HG03139 (cell line): ENCODE measurements around the gene ST3GAL4.
"Not testable (repeated sequence)": the region's sequence is repeated elsewhere in the genome, so short reads cannot be mapped to it uniquely, and the experiment has no call there.

ENCODE experiments used
- ATAC-seq: cut with Tn5 transposase; IDR thresholded peaks from one replicate; pipeline ENCODE4 v1.9.1; 2021; ENCODE audit not compliant: unreplicated experiment

ST3GAL4 gene

DNA sequence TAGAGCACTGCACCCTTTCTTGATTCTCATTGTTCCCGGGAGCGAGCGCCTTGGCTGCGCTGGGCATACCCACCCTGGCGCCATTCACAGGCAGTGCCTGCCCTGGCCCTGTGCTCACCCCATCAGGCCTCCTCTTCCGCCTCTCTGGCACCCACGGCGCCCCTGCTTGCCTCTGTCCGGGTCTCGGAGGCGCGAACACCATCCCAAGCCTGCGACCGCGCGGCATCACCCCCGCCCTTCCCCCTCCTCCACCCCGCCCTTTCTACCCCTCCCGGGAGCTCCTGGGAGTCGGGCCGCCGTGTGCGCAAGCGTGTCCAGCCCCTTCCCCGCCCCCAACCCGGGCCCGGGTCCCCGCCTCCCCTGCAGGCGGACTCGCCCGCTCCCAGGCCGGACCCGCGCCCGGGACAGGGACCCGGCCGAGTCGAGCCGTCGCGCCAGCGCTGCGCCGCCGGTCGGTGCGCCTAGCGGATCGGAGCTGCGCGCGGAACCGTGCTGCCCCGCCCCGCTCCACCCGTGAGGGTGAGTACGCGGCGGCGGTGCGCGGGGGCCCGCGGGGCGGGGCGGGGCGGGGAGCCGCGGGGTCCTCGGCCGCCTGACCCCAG is at the start of gene ST3GAL4:
ST3GAL4 (plus strand) TSS at position 363 of the 602 bp plus-strand sequence. CDS start 50,470 bp downstream, outside the sequence.
- ATAC-seq = peak; percentile 47

DNA sequence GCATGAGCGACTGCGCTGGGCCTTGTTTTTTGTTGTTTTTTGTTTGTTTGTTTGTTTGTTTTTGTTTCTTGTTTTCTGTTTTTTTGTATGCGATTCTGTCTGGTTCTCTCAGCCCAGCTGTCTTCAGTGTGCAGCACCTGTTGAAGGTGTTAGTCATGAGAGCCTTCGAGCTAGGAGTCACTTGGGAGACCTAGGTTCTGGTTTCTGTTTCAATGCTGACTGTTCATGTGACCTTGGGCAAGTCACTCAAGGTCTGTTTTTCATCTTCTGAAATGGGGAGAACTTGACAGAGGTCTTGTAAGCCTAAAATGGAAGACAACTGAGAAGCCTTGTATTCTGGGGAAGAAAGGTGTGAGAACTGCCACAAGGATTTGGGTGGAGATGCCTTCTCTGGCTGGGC is 49.8 kb upstream of the ST3GAL4 start:
- peak; percentile 45 for ATAC-seq

- no peak for ATAC-seq
Measured at GRCh38 chr11:126307706-126308105, 47.8 kb upstream of the ST3GAL4 start.

DNA sequence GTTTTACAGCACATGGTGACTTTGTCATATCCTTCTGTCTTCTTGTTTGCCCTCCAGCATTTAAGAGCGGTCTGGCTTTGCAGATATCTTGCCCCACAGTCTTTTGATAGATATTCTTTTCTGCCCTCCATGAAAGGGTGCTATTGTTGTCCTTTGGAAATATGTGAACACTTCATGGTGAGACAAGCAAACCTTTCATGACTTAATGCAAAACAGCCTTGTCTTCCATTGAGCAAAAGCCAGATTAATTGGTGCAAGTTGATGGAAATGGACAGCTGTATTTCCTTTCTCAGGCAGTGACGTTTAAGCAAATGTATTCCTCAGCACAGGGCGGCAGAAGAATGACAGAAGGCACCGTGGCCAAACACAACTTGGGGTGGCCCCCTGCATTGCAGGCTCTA is 47.2 kb upstream of the ST3GAL4 start:
- ATAC-seq = no peak

GRCh38 chr11:126308771-126309170 is 46.7 kb upstream of the ST3GAL4 start:
- not testable (repeated sequence) for ATAC-seq

DNA sequence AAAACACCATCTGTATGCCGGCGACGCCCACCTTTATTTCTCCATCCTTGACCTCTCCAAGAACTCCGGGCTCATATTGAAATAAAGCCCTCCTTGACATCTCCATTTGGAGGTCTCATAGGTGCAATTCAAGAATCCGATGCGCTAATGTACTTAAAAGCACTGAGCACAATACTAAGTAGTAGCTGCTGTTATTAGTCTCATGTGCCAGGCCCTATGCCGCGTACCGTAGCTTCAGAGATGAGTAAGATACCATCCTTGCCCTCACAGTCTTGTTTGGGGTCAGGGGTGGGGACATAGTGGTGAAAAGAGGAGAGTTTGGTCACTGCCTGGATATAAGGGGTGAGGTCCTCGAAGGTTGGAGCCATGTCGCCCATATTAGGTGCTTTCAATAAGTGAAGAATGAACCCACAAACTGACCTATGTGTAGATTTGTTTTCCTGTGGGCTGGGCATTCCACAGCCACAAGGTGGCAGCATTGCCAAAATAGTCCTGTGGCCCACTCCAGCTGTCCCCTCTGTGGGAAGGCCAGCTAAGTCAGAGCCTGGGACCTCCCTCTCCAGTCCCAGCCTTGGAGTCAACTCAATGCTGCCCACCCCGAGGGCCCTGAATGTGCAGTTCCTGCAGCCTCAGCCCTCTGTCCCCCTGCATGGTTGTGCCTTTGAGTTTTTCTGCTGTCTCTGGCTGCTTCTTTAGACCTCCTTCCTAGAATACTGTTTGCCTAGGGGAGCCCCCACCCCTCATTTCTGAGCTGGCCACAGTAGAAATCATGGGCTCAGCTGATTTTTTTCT is 45.1 kb upstream of the ST3GAL4 start:
- ATAC-seq = no peak

GRCh38 chr11:126310992-126311310 is 44.5 kb upstream of the ST3GAL4 start:
- no peak for ATAC-seq

DNA sequence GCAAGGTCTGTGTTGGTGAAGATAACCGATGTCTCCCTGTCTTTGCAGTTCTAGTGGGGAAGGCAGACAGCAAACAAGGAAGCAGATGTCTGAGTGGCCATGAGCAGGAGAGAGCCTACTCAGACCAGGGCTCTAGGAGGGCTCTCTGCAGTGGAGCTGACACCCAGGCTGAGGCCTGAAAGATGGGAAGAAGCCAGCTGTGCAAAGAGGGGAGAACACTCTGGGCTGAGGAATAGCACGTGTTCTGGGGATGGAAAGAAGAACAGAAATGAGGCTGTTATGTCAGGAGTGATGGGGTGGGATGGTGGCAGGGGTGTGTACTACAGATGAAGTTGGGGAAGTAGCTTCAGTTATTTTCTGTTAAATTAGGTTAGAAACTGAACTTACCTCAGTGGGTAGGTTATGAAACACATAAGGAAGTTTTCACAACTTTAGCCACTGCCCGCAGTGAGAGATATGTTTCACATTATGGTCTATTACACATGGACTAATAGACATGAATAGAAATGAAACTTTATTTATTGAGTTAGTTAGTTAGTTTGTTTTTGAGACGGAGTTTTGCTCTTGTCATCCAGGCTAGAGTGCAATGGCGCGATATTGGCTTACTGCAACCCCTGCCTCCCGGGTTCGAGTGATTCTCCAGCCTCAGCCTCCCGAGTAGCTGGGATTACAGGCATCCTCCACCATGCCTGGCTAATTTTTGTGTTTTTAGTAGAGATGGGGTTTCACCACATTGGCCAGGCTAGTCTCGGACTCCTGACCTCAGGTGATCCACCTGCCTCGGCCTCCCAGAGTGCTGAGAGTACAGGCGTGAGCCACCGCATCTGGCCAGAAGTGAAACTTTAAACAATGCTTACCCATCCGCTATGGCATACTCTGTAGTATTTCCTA is 43.8 kb upstream of the ST3GAL4 start:
- peak; percentile 59 for ATAC-seq

DNA sequence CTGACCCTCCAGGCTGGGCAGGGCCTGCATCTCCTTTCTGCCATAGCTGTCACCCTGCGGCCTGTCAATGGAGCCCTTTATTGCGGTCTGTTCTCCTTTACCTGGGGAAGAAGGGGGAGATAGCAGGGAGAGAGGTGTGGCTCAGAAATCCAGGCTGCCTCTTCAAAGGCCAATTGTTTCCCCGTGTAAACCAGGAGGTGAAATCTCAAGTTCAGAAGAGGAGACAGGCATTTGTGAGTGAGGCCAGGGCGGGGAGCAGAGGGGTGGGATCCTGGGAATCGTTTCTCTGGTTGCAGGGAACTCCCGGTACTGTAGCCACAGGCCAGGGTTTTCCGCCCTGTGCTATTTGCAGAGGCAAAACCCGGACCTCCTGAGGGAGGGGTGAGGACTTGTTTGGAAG is 42.5 kb upstream of the ST3GAL4 start:
- no peak for ATAC-seq

DNA sequence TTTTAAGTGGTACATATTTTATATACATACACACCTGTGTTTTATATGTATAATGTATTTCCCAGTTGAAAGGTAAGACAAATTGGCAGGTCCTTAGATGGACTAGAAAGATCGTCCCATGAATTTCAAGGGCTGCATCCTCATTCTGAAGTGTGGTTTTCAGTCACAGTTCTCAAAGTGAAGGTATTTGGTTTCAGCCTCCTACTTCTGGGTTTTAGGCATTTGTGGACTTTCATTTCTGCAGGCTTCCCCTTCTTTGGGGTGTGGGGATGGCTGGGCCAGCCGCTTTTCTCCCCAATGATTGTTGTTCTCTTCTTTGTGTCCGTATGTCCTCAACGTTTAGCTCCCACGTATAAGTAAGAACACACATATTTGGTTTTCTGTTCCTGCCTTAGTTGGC is 41.7 kb upstream of the ST3GAL4 start:
- no peak for ATAC-seq

GRCh38 chr11:126317432-126317755 is 38.1 kb upstream of the ST3GAL4 start:
- no peak for ATAC-seq

DNA sequence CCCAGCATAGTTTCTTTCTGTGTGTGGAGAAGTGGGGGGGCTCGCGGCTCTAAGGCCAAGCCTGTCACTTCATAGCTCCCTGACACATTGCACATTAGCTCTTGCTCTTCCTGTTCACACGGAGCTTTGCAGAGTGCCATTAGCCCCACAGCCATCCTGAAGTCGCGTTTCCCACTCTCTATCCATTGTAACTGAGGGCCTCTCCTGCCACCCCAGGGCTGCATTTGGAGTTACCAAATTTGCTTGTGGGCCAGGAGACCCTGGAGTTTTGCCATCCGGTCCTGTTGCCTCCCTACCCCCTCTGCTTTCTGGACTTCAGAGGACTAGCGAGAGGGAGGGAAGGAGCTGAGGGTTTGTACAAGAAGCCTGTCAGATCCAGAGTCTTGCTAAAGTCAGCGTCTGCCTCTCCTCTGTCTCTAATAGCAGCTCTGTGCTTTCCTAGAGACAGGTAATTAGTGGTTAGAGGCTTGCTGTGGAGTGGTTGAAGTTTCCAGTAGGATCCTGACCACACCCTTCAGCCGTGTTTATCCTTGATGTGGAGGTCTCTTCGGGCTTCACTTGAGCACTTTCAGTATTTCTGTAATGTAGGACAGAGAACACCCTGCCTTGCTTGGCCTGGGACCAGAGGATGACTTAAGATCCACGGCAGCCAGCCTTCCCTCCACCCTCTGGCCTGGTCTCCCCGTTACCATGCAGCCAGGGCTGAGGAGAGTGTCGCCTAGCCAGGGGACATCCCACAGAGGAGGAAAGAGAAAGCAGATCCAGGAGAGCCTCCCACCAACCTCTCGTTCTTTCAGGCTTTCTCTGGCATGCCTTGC is 37.5 kb upstream of the ST3GAL4 start:
- ATAC-seq = peak; percentile 42

DNA sequence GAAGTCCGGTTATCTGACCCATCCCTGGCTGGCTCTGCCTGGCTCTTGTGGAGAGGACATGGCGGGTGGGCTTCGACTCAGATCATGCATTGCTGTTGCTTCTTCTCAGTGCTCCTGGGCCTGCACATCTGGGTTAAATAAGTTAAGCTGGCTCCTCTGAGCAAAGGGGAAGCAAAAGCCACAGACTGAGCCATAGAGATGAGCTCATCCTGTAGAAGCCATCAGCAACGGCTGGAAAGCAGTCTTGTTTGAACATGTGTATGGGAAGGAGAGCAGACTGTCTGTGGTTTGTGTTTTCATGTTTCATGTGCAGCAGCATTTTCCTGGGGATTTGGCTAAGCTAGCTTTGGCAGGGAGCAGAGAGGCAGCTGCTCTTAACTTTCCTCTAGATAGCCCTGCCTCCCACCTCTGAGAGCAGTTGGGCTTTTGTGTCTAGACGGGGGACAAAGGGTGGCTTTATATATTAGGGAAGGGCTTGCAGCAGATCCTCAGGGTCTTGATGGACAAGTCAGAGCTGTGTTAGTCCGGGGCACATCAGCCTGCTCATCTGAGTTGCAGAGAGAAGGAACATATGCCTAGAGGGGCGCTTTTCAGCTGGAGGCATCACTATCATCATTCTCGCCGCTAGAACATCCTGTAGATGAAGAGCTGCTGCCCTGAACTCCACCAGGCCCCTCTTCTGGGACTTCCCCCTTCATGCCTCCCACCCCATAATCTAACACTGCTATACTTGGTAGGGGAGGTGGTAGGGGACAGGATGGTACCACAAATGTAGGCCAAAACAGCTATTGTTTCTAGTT is 36.7 kb upstream of the ST3GAL4 start:
- ATAC-seq = peak; percentile 87

- ATAC-seq = no peak
Measured at GRCh38 chr11:126319374-126319740, 36.1 kb upstream of the ST3GAL4 start.

- no peak for ATAC-seq
Measured at GRCh38 chr11:126322996-126323395, 32.5 kb upstream of the ST3GAL4 start.

DNA sequence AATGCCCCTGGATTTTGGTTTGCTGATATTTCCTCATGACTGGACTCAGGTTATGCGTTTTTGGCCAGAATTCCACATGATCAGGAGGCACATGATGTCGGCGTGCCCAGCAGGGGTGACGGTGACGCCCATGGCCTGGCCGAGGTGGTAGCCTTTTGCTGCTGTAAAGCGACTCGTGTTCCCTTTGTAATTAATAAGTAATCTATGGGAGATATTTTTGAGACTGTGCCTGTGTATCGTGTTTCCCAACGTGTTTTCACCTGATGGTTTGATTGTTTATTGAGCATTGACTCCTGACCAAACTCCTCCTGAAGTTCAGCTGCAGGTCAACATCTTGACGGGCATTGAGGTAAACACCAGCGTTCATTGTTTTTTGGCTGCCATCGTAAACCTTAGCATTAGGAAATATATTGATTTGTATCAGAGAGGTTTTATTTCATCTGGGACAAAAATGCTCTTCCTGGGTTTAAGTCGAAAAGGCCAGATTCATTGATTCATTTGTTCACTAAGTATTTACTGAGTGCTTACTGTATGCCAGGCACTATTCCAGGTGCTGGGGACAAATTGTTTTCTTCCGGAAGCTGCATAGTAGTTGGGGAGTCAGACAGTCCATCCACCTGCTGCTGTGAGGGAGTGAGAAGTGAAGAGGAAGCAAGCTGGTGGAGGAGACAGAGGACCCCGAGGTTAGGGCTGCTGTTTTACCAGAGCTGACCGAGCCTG is 28.0 kb upstream of the ST3GAL4 start:
- ATAC-seq = no peak

GRCh38 chr11:126328001-126328390 is 27.5 kb upstream of the ST3GAL4 start:
- ATAC-seq = no peak

- ATAC-seq = no peak
Measured at GRCh38 chr11:126328444-126328843, 27.0 kb upstream of the ST3GAL4 start.

DNA sequence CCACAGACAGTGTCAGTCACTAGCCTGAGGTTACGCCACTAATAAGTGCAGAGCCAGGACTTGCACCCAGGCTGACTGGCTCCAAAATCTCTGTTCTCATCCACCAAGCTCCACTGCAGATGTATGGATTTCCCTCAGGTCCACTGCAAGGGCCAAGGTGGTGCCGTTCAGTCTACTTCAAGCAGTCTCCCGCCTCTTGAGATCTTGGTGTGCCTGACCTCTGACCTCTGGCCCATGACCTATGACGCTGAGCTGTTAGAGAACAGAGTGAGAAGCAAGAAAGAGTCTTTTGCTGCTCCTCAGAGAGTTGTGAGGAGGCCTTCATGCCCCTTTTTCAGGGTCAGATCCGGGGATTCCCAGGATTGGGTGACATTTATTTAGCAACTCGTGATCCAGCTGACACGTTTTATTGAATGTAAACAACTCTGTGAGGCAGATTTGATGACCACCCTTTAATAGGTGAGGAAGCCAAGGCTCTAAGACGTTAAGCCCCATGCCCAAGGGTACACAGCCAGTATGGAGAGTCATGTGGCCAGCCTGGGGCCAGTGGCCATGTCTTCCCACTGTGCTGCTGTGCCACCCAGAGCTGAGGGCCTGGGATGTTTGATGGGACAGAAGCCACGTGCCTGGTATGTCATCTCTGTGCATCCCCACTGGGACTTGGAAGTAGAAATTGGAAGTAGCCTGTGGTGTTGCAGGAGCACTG is 26.4 kb upstream of the ST3GAL4 start:
- no peak for ATAC-seq
